ENCODE results near the gene RPS6KL1. TPM values are rescaled to one million over a fixed set of nuclear protein-coding genes. Genes with fewer than 3 reads are reported as not detected.

Gene RPS6KL1
- total and polyA plus RNA-seq, 12 donors = 10.3 to 27.1 (median 21.9) TPM

DNA sequence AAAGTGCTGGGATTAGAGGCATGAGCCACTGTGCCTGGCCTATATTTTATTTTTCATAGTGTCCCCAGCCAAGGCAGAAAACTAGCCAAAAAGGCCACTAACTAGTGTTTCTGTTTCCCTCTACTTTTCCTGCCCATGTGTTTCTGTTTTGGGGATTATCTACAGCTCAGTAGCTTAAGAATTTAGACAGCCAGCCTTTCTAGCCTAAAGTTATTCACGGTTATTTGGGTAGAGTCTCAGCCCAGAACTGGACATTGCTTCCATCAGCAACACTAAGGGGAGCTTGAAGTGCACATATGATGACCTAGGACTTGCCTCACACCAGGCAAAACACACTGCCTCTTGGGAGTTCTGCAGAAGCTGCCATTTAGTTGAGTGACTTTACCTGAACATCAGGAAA lies 65.0 kb downstream of the RPS6KL1 start:
- Histone ChIP-seq H3K27ac (no peak overlapping the region), H3K4me1 (peaks cover 0 to 39% (median 15%) of the 10 kb centered on the region in 9 donors), H3K9me3 (no peaks in the 10 kb centered on the region), H3K36me3 (no peaks in the 10 kb centered on the region), H3K27me3 (no peaks in the 10 kb centered on the region), H3K4me3 (no peak overlapping the region)
- TF ChIP-seq, protein P1, sequence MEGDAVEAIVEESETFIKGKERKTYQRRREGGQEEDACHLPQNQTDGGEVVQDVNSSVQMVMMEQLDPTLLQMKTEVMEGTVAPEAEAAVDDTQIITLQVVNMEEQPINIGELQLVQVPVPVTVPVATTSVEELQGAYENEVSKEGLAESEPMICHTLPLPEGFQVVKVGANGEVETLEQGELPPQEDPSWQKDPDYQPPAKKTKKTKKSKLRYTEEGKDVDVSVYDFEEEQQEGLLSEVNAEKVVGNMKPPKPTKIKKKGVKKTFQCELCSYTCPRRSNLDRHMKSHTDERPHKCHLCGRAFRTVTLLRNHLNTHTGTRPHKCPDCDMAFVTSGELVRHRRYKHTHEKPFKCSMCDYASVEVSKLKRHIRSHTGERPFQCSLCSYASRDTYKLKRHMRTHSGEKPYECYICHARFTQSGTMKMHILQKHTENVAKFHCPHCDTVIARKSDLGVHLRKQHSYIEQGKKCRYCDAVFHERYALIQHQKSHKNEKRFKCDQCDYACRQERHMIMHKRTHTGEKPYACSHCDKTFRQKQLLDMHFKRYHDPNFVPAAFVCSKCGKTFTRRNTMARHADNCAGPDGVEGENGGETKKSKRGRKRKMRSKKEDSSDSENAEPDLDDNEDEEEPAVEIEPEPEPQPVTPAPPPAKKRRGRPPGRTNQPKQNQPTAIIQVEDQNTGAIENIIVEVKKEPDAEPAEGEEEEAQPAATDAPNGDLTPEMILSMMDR (IDR thresholded peaks at IDR 0.05) = no peak
- no peak for DNase-seq
- intact Hi-C loops (cut with DNase I) = no loop called here
- 74 to 78% methylated on average over 1 of the region's 1 CpG for WGBS, 2 donors
- ATAC-seq = no peak

DNA sequence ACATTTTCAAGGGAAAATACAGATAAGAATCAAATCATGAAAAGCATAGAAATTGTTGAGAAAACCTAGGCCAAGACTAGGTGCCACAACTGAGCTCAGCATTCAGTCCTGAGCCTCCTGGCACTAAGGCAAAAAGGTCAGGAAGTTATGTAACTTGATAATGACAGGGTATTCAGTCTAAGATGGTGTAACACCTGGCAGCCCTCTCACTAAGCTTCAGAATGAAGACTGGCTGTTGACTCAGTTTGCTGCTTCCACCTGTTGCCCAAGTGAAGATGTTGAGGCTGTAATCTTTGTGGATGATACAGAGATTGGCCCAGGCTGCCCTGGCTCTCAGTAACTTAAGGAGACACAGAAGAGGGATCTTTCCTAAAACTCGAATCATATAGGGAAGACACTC lies 66.7 kb downstream of the RPS6KL1 start:
- intact Hi-C loops (cut with DNase I) = no loop called here
- H3K27ac ChIP-seq = no peak overlapping the region
- DNase-seq = no peak
- H3K4me1 ChIP-seq = peaks cover 0 to 39% (median 13%) of the 10 kb centered on the region in 9 donors
- H3K36me3 ChIP-seq = no peaks in the 10 kb centered on the region
- 85 to 97% methylated on average over 1 of the region's 1 CpG for WGBS, 2 donors
- TF ChIP-seq, protein P1 (IDR thresholded peaks at IDR 0.05) = no peak
- no peak for ATAC-seq
- no peaks in the 10 kb centered on the region for H3K9me3 ChIP-seq
- H3K27me3 ChIP-seq = no peaks in the 10 kb centered on the region
- H3K4me3 ChIP-seq = no peak overlapping the region

DNA sequence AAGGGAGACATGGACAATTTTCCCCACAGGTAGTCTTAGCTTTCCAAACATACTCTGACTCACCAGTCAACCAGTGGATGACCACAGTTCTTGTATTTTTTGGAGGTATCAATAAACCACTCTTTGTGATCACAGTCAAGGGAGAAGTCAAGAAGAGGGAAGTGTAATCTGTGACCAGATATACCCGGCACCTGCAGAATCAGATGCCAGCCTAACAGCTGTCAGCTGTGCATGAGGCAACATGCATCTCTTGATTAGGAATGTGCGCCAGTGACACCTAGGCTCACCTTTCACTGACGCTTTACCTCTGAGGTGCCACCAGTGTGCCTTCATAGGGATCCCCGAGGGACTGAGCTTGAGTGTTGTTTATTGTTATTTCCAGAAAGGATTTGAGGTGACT lies 67.1 kb downstream of the RPS6KL1 start:
- WGBS, 2 donors = 83 to 85% methylated on average over 4 of the region's 4 CpGs
- Histone ChIP-seq H3K27ac (no peak overlapping the region), H3K9me3 (no peaks in the 10 kb centered on the region), H3K4me1 (peaks cover 0 to 37% (median 9%) of the 10 kb centered on the region in 9 donors), H3K4me3 (no peak overlapping the region), H3K27me3 (no peaks in the 10 kb centered on the region), H3K36me3 (no peaks in the 10 kb centered on the region)
- intact Hi-C loops (cut with DNase I) = no loop called here
- DNase-seq (no peak), ATAC-seq (no peak)
- TF ChIP-seq, protein P1 (IDR thresholded peaks at IDR 0.05) = no peak

DNA sequence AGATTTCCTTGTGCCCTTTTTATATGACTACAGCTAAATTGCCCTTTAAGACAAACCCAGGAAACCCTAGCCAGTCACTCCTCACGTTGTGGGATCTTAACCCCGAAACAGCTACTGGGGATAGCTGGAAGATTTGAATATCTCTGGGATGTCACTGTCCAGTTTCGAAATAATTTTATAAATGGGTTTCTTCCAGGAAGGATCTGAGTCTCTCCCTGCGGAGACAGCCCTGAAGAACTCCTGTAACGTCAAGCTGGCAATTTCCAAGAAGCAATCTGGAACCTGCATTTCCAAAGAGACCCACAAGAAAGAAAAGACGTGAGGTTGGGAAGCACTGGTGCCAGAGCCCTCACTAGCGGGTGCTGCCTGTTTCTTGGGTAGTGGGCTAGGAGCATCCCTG lies 68.0 kb downstream of the RPS6KL1 start:
- peak in 1 of 8 donors; percentile 24 for ATAC-seq
- no peak for DNase-seq
- peaks cover 0 to 27% (median 6%) of the 10 kb centered on the region in 9 donors for H3K4me1 ChIP-seq
- H3K27ac ChIP-seq = no peak overlapping the region
- intact Hi-C loops (cut with DNase I) = no loop called here
- H3K9me3 ChIP-seq = no peaks in the 10 kb centered on the region
- H3K27me3 ChIP-seq = no peaks in the 10 kb centered on the region
- TF ChIP-seq, protein P1 (IDR thresholded peaks at IDR 0.05) = no peak
- no peak overlapping the region for H3K4me3 ChIP-seq
- WGBS, 2 donors = 61 to 67% methylated on average over 7 of the region's 7 CpGs
- H3K36me3 ChIP-seq = no peaks in the 10 kb centered on the region

Other genes with a start within 250 kb of the RPS6KL1 start
- gene AREL1, start 210.2 kb downstream of the RPS6KL1 start, total RNA-seq = 10 to 100 TPM; 18.1 to 27.2 (median 20.9) TPM
- gene AREL1, start 210.2 kb downstream of the RPS6KL1 start, polyA plus RNA-seq = 1 to 10 TPM; 8.8 to 8.9 TPM
- 10 to 100 TPM; 31.7 to 45.5 (median 37.2) TPM for gene FCF1, start 210.1 kb downstream of the RPS6KL1 start, total RNA-seq
- gene FCF1, start 210.1 kb downstream of the RPS6KL1 start, polyA plus RNA-seq = 10 to 100 TPM in 1 of 2 donors, 1 to 10 TPM in 1; 3.4 to 20.8 TPM
- gene YLPM1, start 159.9 kb downstream of the RPS6KL1 start, total RNA-seq = 10 to 100 TPM; 25.2 to 45.9 (median 37.9) TPM
- gene YLPM1, start 159.9 kb downstream of the RPS6KL1 start, polyA plus RNA-seq = 10 to 100 TPM in 1 of 2 donors, 1 to 10 TPM in 1; 8.4 to 20.8 TPM
- gene PROX2, start 47.1 kb downstream of the RPS6KL1 start, total RNA-seq = not detected
- gene PROX2, start 47.1 kb downstream of the RPS6KL1 start, polyA plus RNA-seq = not detected
- gene DLST, start 41.3 kb downstream of the RPS6KL1 start, total RNA-seq = 100 to 1,000 TPM; 179 to 273 (median 227) TPM
- 10 to 100 TPM; 52.5 to 96.0 TPM for gene DLST, start 41.3 kb downstream of the RPS6KL1 start, polyA plus RNA-seq
- 10 to 100 TPM in 1 of 10 donors, 1 to 10 TPM in 9; 2.1 to 22.5 (median 6.1) TPM for gene PGF, start 32.3 kb upstream of the RPS6KL1 start, total RNA-seq
- 10 to 100 TPM in 1 of 2 donors, 1 to 10 TPM in 1; 6.8 to 12.2 TPM for gene PGF, start 32.3 kb upstream of the RPS6KL1 start, polyA plus RNA-seq
- gene EIF2B2, start 79.7 kb upstream of the RPS6KL1 start, total RNA-seq = 10 to 100 TPM; 25.9 to 44.5 (median 31.5) TPM
- gene EIF2B2, start 79.7 kb upstream of the RPS6KL1 start, polyA plus RNA-seq = 10 to 100 TPM; 14.3 to 60.4 TPM
- 10 to 100 TPM; 14.7 to 21.6 (median 18.7) TPM for gene MLH3, start 128.2 kb upstream of the RPS6KL1 start, total RNA-seq
- 10 to 100 TPM in 1 of 2 donors, 1 to 10 TPM in 1; 8.4 to 15.7 TPM for gene MLH3, start 128.2 kb upstream of the RPS6KL1 start, polyA plus RNA-seq
- gene ACYP1, start 140.8 kb upstream of the RPS6KL1 start, total RNA-seq = 10 to 100 TPM in 5 of 10 donors, 1 to 10 TPM in 5; 7.9 to 12.6 (median 10.0) TPM
- gene ACYP1, start 140.8 kb upstream of the RPS6KL1 start, polyA plus RNA-seq = 10 to 100 TPM; 13.6 to 34.9 TPM
- gene ZC2HC1C, start 146.4 kb upstream of the RPS6KL1 start, total RNA-seq = 10 to 100 TPM in 3 of 10 donors, 1 to 10 TPM in 7; 4.6 to 12.4 (median 8.9) TPM
- 10 to 100 TPM in 1 of 2 donors, 1 to 10 TPM in 1; 3.7 to 14.6 TPM for gene ZC2HC1C, start 146.4 kb upstream of the RPS6KL1 start, polyA plus RNA-seq
- gene NEK9, start 203.8 kb upstream of the RPS6KL1 start, total RNA-seq = 100 to 1,000 TPM in 9 of 10 donors, 10 to 100 TPM in 1; 97.8 to 138 (median 115) TPM
- gene NEK9, start 203.8 kb upstream of the RPS6KL1 start, polyA plus RNA-seq = 10 to 100 TPM; 26.9 to 51.3 TPM